NT2/D1 (cell line): ENCODE measurements around the gene MAL.

Experiments
- SUZ12 ChIP-seq: IDR thresholded peaks from 2 replicates; pipeline ENCODE4 v1.6.1; 2011; ENCODE audit not compliant: insufficient read length, insufficient read depth; ENCODE audit errors: extremely low read depth
- YY1 ChIP-seq: IDR thresholded peaks from 2 replicates; pipeline ENCODE4 v1.6.1; 2011; ENCODE audit not compliant: insufficient read length, insufficient read depth
- ZNF274 ChIP-seq: IDR thresholded peaks from 2 replicates; pipeline ENCODE4 v1.6.1; 2011; ENCODE audit warnings: mild to moderate bottlenecking, low read depth, low read length

DNA sequence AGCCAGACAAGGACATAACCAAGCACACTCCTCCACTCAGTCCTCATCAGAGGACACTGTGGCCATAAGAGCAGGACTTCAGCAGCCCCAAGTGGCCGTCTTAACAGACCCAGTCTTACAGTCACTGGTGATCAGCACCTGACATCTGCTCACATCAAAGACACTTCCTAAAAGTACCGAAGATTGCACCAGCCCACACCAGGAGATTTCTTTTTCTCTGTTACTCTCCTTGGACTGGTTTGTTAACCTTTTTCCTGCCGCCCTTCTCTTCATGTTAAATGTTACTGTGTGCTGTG is 52.0 kb downstream of the MAL start:
- no peak for TF ChIP-seq ZNF274
- no peak for TF ChIP-seq YY1
- TF ChIP-seq SUZ12, result no peak
